HepG2 (cell line): Measurements from ENCODE around the gene TMEM14A. TPM values are rescaled to one million over a fixed set of nuclear protein-coding genes. Genes with fewer than 3 reads are reported as not detected.

Experiments used
- ATAC-seq: fragments of 200-7000 bp; cut with Tn5 transposase; 3 replicates; pipeline ENCODE4 v1.9.1; 2020; ENCODE audit warnings: mild to moderate bottlenecking, moderate library complexity
- BruUV-seq: library from RNA; stranded (reverse); fragments of 400-500 nt; replicated peaks from 2 replicates; lab custom pipeline; 2021; lab: Mats Ljungman, UMichigan
- CTCF ChIA-PET: fragments of 300-600 bp; formaldehyde crosslinking; extraction: SDS; loops from one replicate; lab custom pipeline; 2021; ENCODE audit warnings: low total read pairs, inconsistent platforms, low intra/inter-chr PET ratio; lab: Yijun Ruan, JAX
- POLR2A ChIA-PET: fragments of 350-600 bp; sonication (Branson Sonifier 250); formaldehyde crosslinking; loops from one replicate; lab custom pipeline; 2020; ENCODE audit warnings: antibody characterized with exemption, inconsistent platforms; lab: Yijun Ruan, JAX
- DNase-seq: peaks from one replicate; pipeline ENCODE4 v3.0.0-alpha.2; 2015; ENCODE audit warnings: low spot score
- FAIRE-seq: peaks from 3 replicates; lab custom pipeline; 2011; peaks lifted over from hg19 to GRCh38; lab: Jason Lieb, UNC
- H2AFZ ChIP-seq: one replicate; pipeline ENCODE4 v1.6.1; 2011; ENCODE audit warnings: low read length, inconsistent platforms
- H3K27ac ChIP-seq: fragments of 300-600 bp; 3 replicates; pipeline ENCODE4 v1.8.0; 2011; ENCODE audit warnings: mixed run types, mild to moderate bottlenecking, mixed read lengths, low read length, inconsistent platforms; ENCODE audit not compliant: insufficient read depth; ENCODE audit errors: extremely low read length
- H3K27me3 ChIP-seq, 2 experiments: fragments of 200-600 bp in 1 of 2; 2 replicates in 1 of 2; 3 replicates in 1 of 2; pipeline versions ENCODE4 v1.6.0 to v1.8.0; 2011; ENCODE audit warnings: low read length in 2 of 2, mild to moderate bottlenecking in 2 of 2, moderate library complexity in 2 of 2, inconsistent platforms in 1 of 2; ENCODE audit not compliant: insufficient read depth in 2 of 2, control insufficient read depth in 1 of 2
- H3K36me3 ChIP-seq, 2 experiments: fragments of 200-600 bp in 1 of 2; replicated peaks in 1 of 2; 2 replicates in 1 of 2; 3 replicates in 1 of 2; pipeline versions ENCODE4 v1.5.1 to v1.8.0; 2011; ENCODE audit warnings: low read length in 2 of 2, inconsistent platforms in 1 of 2; ENCODE audit not compliant: insufficient read depth in 2 of 2, control insufficient read depth in 1 of 2
- H3K4me1 ChIP-seq: 2 replicates; pipeline ENCODE4 v1.5.1; 2012; ENCODE audit warnings: low read length, inconsistent platforms; ENCODE audit not compliant: insufficient read depth
- H3K4me2 ChIP-seq: 2 replicates; pipeline ENCODE4 v1.6.0; 2011; ENCODE audit warnings: low read depth, low read length, inconsistent platforms
- H3K4me3 ChIP-seq, 3 experiments: fragments of 200-600 bp in 1 of 3; sonication (generic), shearing (Covaris generic) in 1 of 3; replicated peaks in 1 of 3; 2 replicates each; pipeline ENCODE4 v1.5.1; 2011 to 2016; ENCODE audit warnings: low read length in 3 of 3, inconsistent platforms in 2 of 3, low read depth in 2 of 3, mild to moderate bottlenecking in 2 of 3, control low read depth in 1 of 3, mixed read lengths in 1 of 3; ENCODE audit not compliant: insufficient read depth in 1 of 3
- H3K79me2 ChIP-seq: one replicate; pipeline ENCODE4 v1.6.1; 2011; ENCODE audit warnings: low read length, inconsistent platforms; ENCODE audit not compliant: insufficient read depth
- H3K9ac ChIP-seq: 2 replicates; pipeline ENCODE4 v1.6.0; 2011; ENCODE audit warnings: mild to moderate bottlenecking, low read depth, low read length, inconsistent platforms; ENCODE audit not compliant: insufficient read depth
- H3K9me3 ChIP-seq: 2 replicates; pipeline ENCODE4 v1.5.1; 2012; ENCODE audit warnings: mild to moderate bottlenecking, low read length
- H4K20me1 ChIP-seq: 2 replicates; pipeline ENCODE4 v1.6.0; 2011; ENCODE audit warnings: inconsistent platforms, mild to moderate bottlenecking, low read length, moderate library complexity; ENCODE audit not compliant: insufficient read depth
- CHD4 ChIP-seq: fragments of 200-600 bp; sonication (generic); IDR thresholded peaks from 2 replicates; pipeline ENCODE4 v1.7.0; 2017; ENCODE audit warnings: mild to moderate bottlenecking, low read length, borderline replicate concordance
- HNRNPLL ChIP-seq: fragments of 200-400 bp; formaldehyde crosslinking; IDR thresholded peaks from 2 replicates; pipeline ENCODE4 v1.6.1; 2017; ENCODE audit warnings: mild to moderate bottlenecking, low read depth, low read length; ENCODE audit not compliant: poor library complexity, severe bottlenecking
- HOXA5 ChIP-seq: sonication (generic); formaldehyde crosslinking; IDR thresholded peaks from 2 replicates; pipeline ENCODE4 v1.4.0; 2020; ENCODE audit warnings: missing genetic modification reagents
- IRX3 ChIP-seq: sonication (generic); formaldehyde crosslinking; IDR thresholded peaks from 2 replicates; pipeline ENCODE4 v1.8.1; 2023; ENCODE audit warnings: mild to moderate bottlenecking, low read depth, missing genetic modification reagents, borderline replicate concordance
- MAF1 ChIP-seq: sonication (generic); formaldehyde crosslinking; IDR thresholded peaks from 2 replicates; pipeline ENCODE4 v1.5.0; 2020; ENCODE audit warnings: missing genetic modification reagents, borderline replicate concordance
- SMAD9 ChIP-seq: sonication (generic); formaldehyde crosslinking; IDR thresholded peaks from 2 replicates; pipeline ENCODE4 v1.5.1; 2020; ENCODE audit warnings: mild to moderate bottlenecking, missing genetic modification reagents
- ZBTB21 ChIP-seq: sonication (generic); formaldehyde crosslinking; IDR thresholded peaks from 2 replicates; pipeline ENCODE4 v1.4.0; 2020; ENCODE audit warnings: missing genetic modification reagents
- ZNF333 ChIP-seq: sonication (generic); formaldehyde crosslinking; IDR thresholded peaks from 2 replicates; pipeline ENCODE4 v1.4.0; 2020; ENCODE audit warnings: mild to moderate bottlenecking, missing genetic modification reagents, borderline replicate concordance
- ZNF567 ChIP-seq: sonication (generic); formaldehyde crosslinking; IDR thresholded peaks from 2 replicates; pipeline ENCODE4 v1.8.1; 2023; ENCODE audit warnings: mild to moderate bottlenecking, missing genetic modification reagents, borderline replicate concordance
- ZNF605 ChIP-seq: sonication (generic); formaldehyde crosslinking; IDR thresholded peaks from 2 replicates; pipeline ENCODE4 v1.8.0; 2022; ENCODE audit warnings: mild to moderate bottlenecking, missing genetic modification reagents
- WGBS: methylation state at CpG from one replicate; pipeline ENCODE4 v1.1.6; 2017; ENCODE audit warnings: low lambda C conversion rate; 5-methylcytosine and 5-hydroxymethylcytosine counted together
- in situ Hi-C: cut with HindIII; loops from 2 replicates; pipeline ENCODE4 v1.10.0; 2017; ENCODE audit warnings: low pct_unique_long_range_greater_than_20kb; ENCODE audit not compliant: extremely low pct_ligation_motif_present
- intact Hi-C: fragments of 100-400 bp; cut with micrococcal nuclease; formaldehyde crosslinking; loops from one replicate; pipeline ENCODE4 v1.10.0; 2022; ENCODE audit not compliant: unreplicated experiment
- polyA plus RNA-seq, 8 experiments: library from polyadenylated mRNA; depleted of rRNA in 3 of 8; stranded (reverse) in 7 of 8; unstranded in 1 of 8; fragments of >200 nt; fragmentation: Illumina TruSeq in 4 of 8; extraction: Trizol in 4 of 8; gene quantifications; 2 replicates each; pipeline versions ENCODE4 v1.2.1 to v1.2.3, GENCODE V29; 2011 to 2016; ENCODE audit warnings: low read depth in 4 of 8, missing spikeins in 1 of 8, mixed read lengths in 1 of 8; ENCODE audit not compliant: insufficient read depth in 1 of 8
- total RNA-seq, 5 experiments: library from RNA; depleted of rRNA; stranded (reverse); fragments of >200 nt; fragmentation: Illumina TruSeq; extraction: Trizol; gene quantifications; 2 replicates each; pipeline ENCODE4 v1.2.3, GENCODE V29; 2016; ENCODE audit warnings: low read depth in 1 of 5
- TF ChIP-seq, protein P1 (sequence below): sonication (generic); formaldehyde crosslinking; IDR thresholded peaks from 2 replicates; pipeline ENCODE4 v1.4.0; 2020; ENCODE audit warnings: missing genetic modification reagents

Gene TMEM14A
- total and polyA plus RNA-seq, 2 of the 13 experiments (the other 11 are each of a cell fraction or from before 2014, with no cell fraction given): 24.6 to 73.7 TPM

GRCh38 chr6:52725143-52725534 is 54.2 kb downstream of the TMEM14A start (continued):
- TF ChIP-seq ZNF567 (CRISPR knock-in tag) (no peak), MAF1 (CRISPR knock-in tag) (no peak), ZBTB21 (CRISPR knock-in tag) (no peak), IRX3 (CRISPR knock-in tag) (no peak)

DNA sequence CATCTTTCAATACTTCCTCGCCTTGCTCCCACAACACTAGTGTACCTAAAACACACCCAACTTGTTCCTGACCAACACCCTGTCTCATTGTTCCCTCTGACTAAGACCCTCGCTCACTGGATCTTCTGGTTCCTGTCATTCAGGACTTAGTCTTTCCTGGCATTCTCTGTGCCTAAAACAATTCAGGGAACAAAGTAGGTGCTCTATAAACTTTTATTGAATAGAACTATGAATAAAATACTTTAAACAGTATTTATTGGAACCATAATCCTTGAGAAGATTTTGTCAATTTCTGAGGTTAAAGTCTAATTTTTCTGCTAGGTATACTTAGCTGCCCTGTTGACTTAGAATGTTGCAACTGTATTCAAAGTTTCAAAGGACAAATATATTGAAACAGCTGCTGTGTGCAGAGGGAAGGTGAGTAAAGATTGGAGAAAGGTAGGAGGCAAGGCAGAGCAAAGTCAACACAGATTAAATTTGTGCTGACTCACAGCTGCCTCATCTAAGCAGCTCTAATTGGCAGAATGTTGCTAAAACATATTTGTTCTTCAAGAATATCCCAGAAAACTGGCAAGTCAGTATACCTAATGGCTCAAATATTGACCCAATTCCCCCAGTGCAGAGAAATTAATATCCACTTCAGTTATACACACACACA is 54.8 kb downstream of the TMEM14A start:
- DNase-seq: peak; percentile 99
- H3K4me3 ChIP-seq: peak overlapping the region in 2 of 3 experiments; percentile 15 to 49; a peak in 1 of 6 replicates
- no peaks in the 10 kb centered on the region for H3K79me2 ChIP-seq
- WGBS: 1% methylated on average over 2 of the region's 2 CpGs
- ATAC-seq: peak; percentile 87
- H3K27ac ChIP-seq: peak overlapping the region; percentile 94
- in situ Hi-C loops: no loop called here
- no peaks in the 10 kb centered on the region for H3K9me3 ChIP-seq
- ChIA-PET CTCF (interaction anchor here (1.1 to 2.6 kb wide), 3 partner anchors 89 to 114 kb away, joined by 3 to 22 read pairs (median 16); no protein-coding TSS in a partner anchor), POLR2A (interaction anchor here (0.7 to 2.5 kb wide), 15 partner anchors 9 to 634 kb away, joined by 3 to 16 read pairs (median 4); partner anchors contain the start of gene GSTA2)
- peak; percentile 83 for FAIRE-seq
- no peaks in the 10 kb centered on the region for H4K20me1 ChIP-seq
- H3K9ac ChIP-seq: peak overlapping the region; percentile 55
- peaks cover 70% of the 10 kb centered on the region for H3K4me1 ChIP-seq
- no peaks in the 10 kb centered on the region for H3K36me3 ChIP-seq
- no peak overlapping the region for H2AFZ ChIP-seq
- TSS peak; percentile 56 for BruUV-seq
- peak overlapping the region; percentile 79 for H3K4me2 ChIP-seq
- H3K27me3 ChIP-seq: no peaks in the 10 kb centered on the region
- intact Hi-C loops: loop anchor here (1.0 to 10.0 kb wide), 7 partner anchors 10 to 269 kb away; partner anchors contain the start of genes GSTA2, GSTA4 and TMEM14A
- TF ChIP-seq ZNF333 (CRISPR knock-in tag): no peak; the same call in 1 of the 2 replicates
- TF ChIP-seq CHD4: peak; percentile 99; the same call in 1 of the 2 replicates
- TF ChIP-seq, protein P1, sequence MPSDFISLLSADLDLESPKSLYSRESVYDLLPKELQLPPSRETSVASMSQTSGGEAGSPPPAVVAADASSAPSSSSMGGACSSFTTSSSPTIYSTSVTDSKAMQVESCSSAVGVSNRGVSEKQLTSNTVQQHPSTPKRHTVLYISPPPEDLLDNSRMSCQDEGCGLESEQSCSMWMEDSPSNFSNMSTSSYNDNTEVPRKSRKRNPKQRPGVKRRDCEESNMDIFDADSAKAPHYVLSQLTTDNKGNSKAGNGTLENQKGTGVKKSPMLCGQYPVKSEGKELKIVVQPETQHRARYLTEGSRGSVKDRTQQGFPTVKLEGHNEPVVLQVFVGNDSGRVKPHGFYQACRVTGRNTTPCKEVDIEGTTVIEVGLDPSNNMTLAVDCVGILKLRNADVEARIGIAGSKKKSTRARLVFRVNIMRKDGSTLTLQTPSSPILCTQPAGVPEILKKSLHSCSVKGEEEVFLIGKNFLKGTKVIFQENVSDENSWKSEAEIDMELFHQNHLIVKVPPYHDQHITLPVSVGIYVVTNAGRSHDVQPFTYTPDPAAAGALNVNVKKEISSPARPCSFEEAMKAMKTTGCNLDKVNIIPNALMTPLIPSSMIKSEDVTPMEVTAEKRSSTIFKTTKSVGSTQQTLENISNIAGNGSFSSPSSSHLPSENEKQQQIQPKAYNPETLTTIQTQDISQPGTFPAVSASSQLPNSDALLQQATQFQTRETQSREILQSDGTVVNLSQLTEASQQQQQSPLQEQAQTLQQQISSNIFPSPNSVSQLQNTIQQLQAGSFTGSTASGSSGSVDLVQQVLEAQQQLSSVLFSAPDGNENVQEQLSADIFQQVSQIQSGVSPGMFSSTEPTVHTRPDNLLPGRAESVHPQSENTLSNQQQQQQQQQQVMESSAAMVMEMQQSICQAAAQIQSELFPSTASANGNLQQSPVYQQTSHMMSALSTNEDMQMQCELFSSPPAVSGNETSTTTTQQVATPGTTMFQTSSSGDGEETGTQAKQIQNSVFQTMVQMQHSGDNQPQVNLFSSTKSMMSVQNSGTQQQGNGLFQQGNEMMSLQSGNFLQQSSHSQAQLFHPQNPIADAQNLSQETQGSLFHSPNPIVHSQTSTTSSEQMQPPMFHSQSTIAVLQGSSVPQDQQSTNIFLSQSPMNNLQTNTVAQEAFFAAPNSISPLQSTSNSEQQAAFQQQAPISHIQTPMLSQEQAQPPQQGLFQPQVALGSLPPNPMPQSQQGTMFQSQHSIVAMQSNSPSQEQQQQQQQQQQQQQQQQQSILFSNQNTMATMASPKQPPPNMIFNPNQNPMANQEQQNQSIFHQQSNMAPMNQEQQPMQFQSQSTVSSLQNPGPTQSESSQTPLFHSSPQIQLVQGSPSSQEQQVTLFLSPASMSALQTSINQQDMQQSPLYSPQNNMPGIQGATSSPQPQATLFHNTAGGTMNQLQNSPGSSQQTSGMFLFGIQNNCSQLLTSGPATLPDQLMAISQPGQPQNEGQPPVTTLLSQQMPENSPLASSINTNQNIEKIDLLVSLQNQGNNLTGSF (CRISPR knock-in tag): no peak
- no peak for TF ChIP-seq HNRNPLL
- TF ChIP-seq HOXA5: peak; percentile 81
- TF ChIP-seq ZNF605 (CRISPR knock-in tag): peak; percentile 54
- no peak for TF ChIP-seq SMAD9
